Measurements from ENCODE around the gene CCDC184. TPM values are rescaled to one million over a fixed set of nuclear protein-coding genes. Genes with fewer than 3 reads are reported as not detected.

The CCDC184 gene
- polyA plus RNA-seq, 1 of the 3 experiments (the other 2 are of a cell fraction) = 5.8 TPM

GRCh38 chr12:48216785-48217184, 33.3 kb downstream of the CCDC184 start:
- H3K4me2 ChIP-seq = no peak overlapping the region
- H3K9me3 ChIP-seq = no peaks in the 10 kb centered on the region
- H3K27ac ChIP-seq (ENCODE audit: low read depth in 2 of 2, low read length in 1 of 2) = no peak overlapping the region
- H3F3A ChIP-seq (replicated peaks; ENCODE audit: insufficient read depth) = peaks cover 3% of the 10 kb centered on the region
- no peaks in the 10 kb centered on the region for H3K4me1 ChIP-seq (ENCODE audit: control insufficient read depth in 1 of 2, insufficient read depth in 2 of 2, low read depth in 1 of 2, low read length in 1 of 2)
- no peaks in the 10 kb centered on the region for H3K9me2 ChIP-seq
- H3K4me3 ChIP-seq (ENCODE audit: low read depth in 2 of 2, low read length in 1 of 2) = no peak overlapping the region
- no peak for TF ChIP-seq EZH2phosphoT487 (IDR thresholded peaks at IDR 0.05; ENCODE audit: borderline replicate concordance, low read depth)
- POLR2A ChIA-PET = no interaction called here
- CTCF ChIA-PET = no interaction called here
- no peak overlapping the region for H2AFZ ChIP-seq (ENCODE audit: low read depth)
- no peaks in the 10 kb centered on the region for H4K20me1 ChIP-seq (ENCODE audit: insufficient read depth)
- DNase-seq = no peak
- H3K79me2 ChIP-seq (ENCODE audit: insufficient read depth) = no peaks in the 10 kb centered on the region
- no peaks in the 10 kb centered on the region for H3K36me3 ChIP-seq (replicated peaks in 1 of 2; ENCODE audit: control insufficient read depth in 1 of 2, insufficient read depth in 2 of 2, low read length in 1 of 2)
- no peaks in the 10 kb centered on the region; the same call in 1 of the 2 replicates for H3K27me3 ChIP-seq (ENCODE audit: insufficient read depth)
- no peak overlapping the region for H3K9ac ChIP-seq

DNA sequence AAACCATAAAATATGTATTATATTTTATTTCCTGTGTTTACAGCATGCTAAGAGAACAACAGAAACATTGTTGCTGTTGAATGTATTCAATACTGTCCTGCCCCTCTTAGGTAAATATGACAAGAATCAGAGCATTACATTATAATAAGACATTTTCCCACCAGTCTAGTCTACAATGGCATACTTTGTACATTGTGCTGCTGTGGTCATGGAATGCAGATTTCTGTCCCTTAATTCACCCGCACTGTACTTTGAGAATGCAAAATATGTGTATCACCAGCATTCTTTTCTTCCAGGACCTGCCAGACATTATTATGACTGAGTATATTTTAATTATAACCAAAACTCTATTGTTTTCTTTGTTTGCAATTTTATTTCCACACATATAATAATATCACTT, 36.2 kb downstream of the CCDC184 start:
- peaks cover 3% of the 10 kb centered on the region for H3F3A ChIP-seq (replicated peaks; ENCODE audit: insufficient read depth)
- no peaks in the 10 kb centered on the region for H3K79me2 ChIP-seq (ENCODE audit: insufficient read depth)
- H3K4me2 ChIP-seq = no peak overlapping the region
- H3K36me3 ChIP-seq (replicated peaks in 1 of 2; ENCODE audit: control insufficient read depth in 1 of 2, insufficient read depth in 2 of 2, low read length in 1 of 2) = no peaks in the 10 kb centered on the region
- TF ChIP-seq FOXM1 (IDR thresholded peaks at IDR 0.05; ENCODE audit: low read depth) (no peak), TEAD4 (IDR thresholded peaks at IDR 0.05; ENCODE audit: borderline replicate concordance, insufficient read depth) (no peak), FOXJ3 (CRISPR knock-in tag; IDR thresholded peaks at IDR 0.05) (no peak), ELF1 (IDR thresholded peaks at IDR 0.05) (no peak), CHD2 (IDR thresholded peaks at IDR 0.05; ENCODE audit: low read length, partially characterized antibody) (no peak), SIN3A (IDR thresholded peaks at IDR 0.05; ENCODE audit: borderline replicate concordance, low read depth, low read length) (no peak), PBX3 (IDR thresholded peaks at IDR 0.05) (no peak), NFIC (IDR thresholded peaks at IDR 0.05; ENCODE audit: borderline replicate concordance) (no peak), IRF3 (IDR thresholded peaks at IDR 0.05; ENCODE audit: low read depth, low read length) (no peak), MEF2A (IDR thresholded peaks at IDR 0.05; ENCODE audit: borderline replicate concordance, low read depth) (no peak), MXI1 (IDR thresholded peaks at IDR 0.05; ENCODE audit: low read depth, low read length) (no peak), REST (IDR thresholded peaks at IDR 0.05; ENCODE audit: low read depth, low read length) (no peak), CTCF (IDR thresholded peaks at IDR 0.05) (no peak), USF1 (IDR thresholded peaks at IDR 0.05; ENCODE audit: borderline replicate concordance, low read depth) (no peak), EP300 (IDR thresholded peaks at IDR 0.05; ENCODE audit: borderline replicate concordance in 1 of 2, low read depth in 1 of 2, low read length in 1 of 2) (no peak), RXRA (IDR thresholded peaks at IDR 0.05; ENCODE audit: borderline replicate concordance, low read depth) (no peak)
- TF ChIP-seq, protein P1, sequence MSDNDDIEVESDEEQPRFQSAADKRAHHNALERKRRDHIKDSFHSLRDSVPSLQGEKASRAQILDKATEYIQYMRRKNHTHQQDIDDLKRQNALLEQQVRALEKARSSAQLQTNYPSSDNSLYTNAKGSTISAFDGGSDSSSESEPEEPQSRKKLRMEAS (IDR thresholded peaks at IDR 0.05; ENCODE audit: low read depth) = no peak
- no peaks in the 10 kb centered on the region for H3K9me3 ChIP-seq
- ChIA-PET POLR2A (no interaction called here), CTCF (no interaction called here)
- H3K9me2 ChIP-seq = no peaks in the 10 kb centered on the region
- no peaks in the 10 kb centered on the region for H3K27me3 ChIP-seq (ENCODE audit: insufficient read depth)
- H3K4me3 ChIP-seq (ENCODE audit: low read depth in 2 of 2, low read length in 1 of 2) = no peak overlapping the region
- H2AFZ ChIP-seq (ENCODE audit: low read depth) = no peak overlapping the region
- no peak overlapping the region for H3K27ac ChIP-seq (ENCODE audit: low read depth in 2 of 2, low read length in 1 of 2)
- no peak for DNase-seq
- H4K20me1 ChIP-seq (ENCODE audit: insufficient read depth) = no peaks in the 10 kb centered on the region
- 46% methylated on average over 1 of the region's 1 CpG for WGBS (ENCODE audit: low lambda C conversion rate)
- H3K4me1 ChIP-seq (ENCODE audit: control insufficient read depth in 1 of 2, insufficient read depth in 2 of 2, low read depth in 1 of 2, low read length in 1 of 2) = no peaks in the 10 kb centered on the region
- H3K9ac ChIP-seq = no peak overlapping the region

Measured in SK-N-SH (cell line).